GM19043 (cell line): Measurements from ENCODE around the gene RPUSD1.
"Not testable (repeated sequence)": the region's sequence is repeated elsewhere in the genome, so short reads cannot be mapped to it uniquely, and the experiment has no call there.

Experiments used
- ATAC-seq: cut with Tn5 transposase; IDR thresholded peaks from one replicate; pipeline ENCODE4 v1.9.1; 2021; ENCODE audit warnings: low read depth; ENCODE audit not compliant: unreplicated experiment

Gene RPUSD1

GRCh38 chr16:785563-786535, 2.3 kb downstream of the RPUSD1 start:
- ATAC-seq, result no peak

- no peak for ATAC-seq
These were observed 3.8 kb downstream of the RPUSD1 start for GRCh38 chr16:784431-784830.

- no peak for ATAC-seq
These were observed 4.6 kb downstream of the RPUSD1 start for GRCh38 chr16:783404-784161.

GRCh38 chr16:782766-783403, 5.3 kb downstream of the RPUSD1 start:
- ATAC-seq, result no peak

- ATAC-seq, result no peak
These were observed 5.9 kb downstream of the RPUSD1 start for GRCh38 chr16:782258-782657.

GRCh38 chr16:781346-782010, 6.7 kb downstream of the RPUSD1 start:
- ATAC-seq, result no peak

- ATAC-seq, result no peak
These were observed 7.9 kb downstream of the RPUSD1 start for GRCh38 chr16:780296-780695.

- ATAC-seq, result no peak
These were observed 8.6 kb downstream of the RPUSD1 start for GRCh38 chr16:779561-779960.

- ATAC-seq, result no peak
These were observed 9.2 kb downstream of the RPUSD1 start for GRCh38 chr16:778909-779527.

- ATAC-seq, result no peak
These were observed 9.7 kb downstream of the RPUSD1 start for GRCh38 chr16:778447-778846.

- no peak for ATAC-seq
These were observed 10.4 kb downstream of the RPUSD1 start for GRCh38 chr16:777826-778225.

GRCh38 chr16:776824-777223, 11.4 kb downstream of the RPUSD1 start:
- ATAC-seq, result no peak

GRCh38 chr16:776298-776697, 11.9 kb downstream of the RPUSD1 start:
- ATAC-seq, result not testable (repeated sequence)

- no peak for ATAC-seq
These were observed 12.9 kb downstream of the RPUSD1 start for GRCh38 chr16:775236-775796.

- no peak for ATAC-seq
These were observed 13.8 kb downstream of the RPUSD1 start for GRCh38 chr16:774086-775001.

- ATAC-seq, result no peak
These were observed 15.2 kb downstream of the RPUSD1 start for GRCh38 chr16:772959-773358.

GRCh38 chr16:770411-770810, 17.8 kb downstream of the RPUSD1 start:
- no peak for ATAC-seq

GRCh38 chr16:769934-770333, 18.2 kb downstream of the RPUSD1 start:
- no peak for ATAC-seq
